ENCODE measurements around the gene SCG5.

GRCh38 chr15:32718821-32719716, 77.6 kb downstream of the SCG5 start:
- no peak for TF ChIP-seq POLR2AphosphoS5 (IDR thresholded peaks at IDR 0.05; ENCODE audit: insufficient read depth, low read depth, low read length)
- TF ChIP-seq CTCF (IDR thresholded peaks at IDR 0.05; ENCODE audit: extremely low read depth in 1 of 2, insufficient read depth in 1 of 2, low read depth in 1 of 2, low read length in 2 of 2): no peak
- peak; percentile 81 for TF ChIP-seq EZH2 (IDR thresholded peaks at IDR 0.05; ENCODE audit: borderline replicate concordance, low read depth, low read length, severe bottlenecking)
- no peak for TF ChIP-seq FOS (IDR thresholded peaks at IDR 0.05; ENCODE audit: borderline replicate concordance, insufficient read depth, low read length)
- no peak for TF ChIP-seq MAX (IDR thresholded peaks at IDR 0.05; ENCODE audit: insufficient read depth, insufficient read length)
- TF ChIP-seq POLR2A (IDR thresholded peaks at IDR 0.05; ENCODE audit: low read depth, low read length): no peak
